ENCODE data around the gene ABCC8. TPM values are rescaled to one million over a fixed set of nuclear protein-coding genes. Genes with fewer than 3 reads are reported as not detected.

ABCC8 gene
- total RNA-seq, 1 donor from 2014 or later: 80.5 TPM

- Mint-ChIP-seq H3K27me3 (peaks cover 30% of the 10 kb centered on the region), H3K36me3 (no peaks in the 10 kb centered on the region), H3K27ac (no peak overlapping the region), H3K4me1 (ENCODE audit: unreplicated experiment) (no peaks in the 10 kb centered on the region), H3K9me3 (no peaks in the 10 kb centered on the region), H3K4me3 (no peak overlapping the region)
- TF ChIP-seq CTCF (conservative IDR thresholded peaks at IDR 0.05): no peak
- no peak for DNase-seq (ENCODE audit: extremely low spot score, unreplicated experiment)
Measured at GRCh38 chr11:17489751-17490150, 13.1 kb upstream of the ABCC8 start.

GRCh38 chr11:17488563-17488962 is 11.9 kb upstream of the ABCC8 start:
- H3K36me3 Mint-ChIP-seq: no peaks in the 10 kb centered on the region

GRCh38 chr11:17486646-17487045 is 10.0 kb upstream of the ABCC8 start:
- Mint-ChIP-seq H3K27ac (no peak overlapping the region), H3K27me3 (peaks cover 33% of the 10 kb centered on the region), H3K4me1 (ENCODE audit: unreplicated experiment) (no peaks in the 10 kb centered on the region), H3K36me3 (no peaks in the 10 kb centered on the region), H3K4me3 (no peak overlapping the region), H3K9me3 (no peaks in the 10 kb centered on the region)
- no peak for TF ChIP-seq CTCF (conservative IDR thresholded peaks at IDR 0.05)
- DNase-seq (ENCODE audit: extremely low spot score, unreplicated experiment): no peak

More at GRCh38 chr11:17488563-17488962, 11.9 kb upstream of the ABCC8 start:
- H3K4me3 Mint-ChIP-seq: no peak overlapping the region
- no peak for DNase-seq (ENCODE audit: extremely low spot score, unreplicated experiment)
- no peaks in the 10 kb centered on the region for H3K4me1 Mint-ChIP-seq (ENCODE audit: unreplicated experiment)
- H3K27ac Mint-ChIP-seq: no peak overlapping the region
- TF ChIP-seq CTCF (conservative IDR thresholded peaks at IDR 0.05): no peak
- no peaks in the 10 kb centered on the region for H3K9me3 Mint-ChIP-seq
- peaks cover 33% of the 10 kb centered on the region for H3K27me3 Mint-ChIP-seq

- H3K9me3 Mint-ChIP-seq: no peaks in the 10 kb centered on the region
- no peaks in the 10 kb centered on the region for H3K36me3 Mint-ChIP-seq
- H3K27me3 Mint-ChIP-seq: peaks cover 46% of the 10 kb centered on the region
- DNase-seq (ENCODE audit: extremely low spot score, unreplicated experiment): no peak
- no peak for TF ChIP-seq CTCF (conservative IDR thresholded peaks at IDR 0.05)
- H3K4me1 Mint-ChIP-seq (ENCODE audit: unreplicated experiment): no peaks in the 10 kb centered on the region
- no peak overlapping the region for H3K27ac Mint-ChIP-seq
- H3K4me3 Mint-ChIP-seq: no peak overlapping the region
Measured at GRCh38 chr11:17483505-17483904, 6.9 kb upstream of the ABCC8 start.

- Mint-ChIP-seq H3K4me1 (ENCODE audit: unreplicated experiment) (no peaks in the 10 kb centered on the region), H3K36me3 (no peaks in the 10 kb centered on the region), H3K9me3 (no peaks in the 10 kb centered on the region), H3K27me3 (peaks cover 53% of the 10 kb centered on the region), H3K27ac (no peak overlapping the region), H3K4me3 (no peak overlapping the region)
- DNase-seq (ENCODE audit: extremely low spot score, unreplicated experiment): no peak
- TF ChIP-seq CTCF (conservative IDR thresholded peaks at IDR 0.05): no peak
Measured at GRCh38 chr11:17481905-17482304, 5.3 kb upstream of the ABCC8 start.

All from type B pancreatic cell (in vitro differentiated cells).